Testis (tissue), 3 donors: Measurements from ENCODE around the gene FGF12. TPM values are rescaled to one million over a fixed set of nuclear protein-coding genes. Genes with fewer than 3 reads are reported as not detected.
A peak's percentile ranks its signal among the peaks of the same experiment; 100 is the strongest.

Source experiments
- DNase-seq: peaks from one replicate; pipeline ENCODE4 v3.0.0-alpha.2; 2019
- H3K27ac ChIP-seq, 2 donors: fragments of 200-600 bp; sonication (generic); one replicate each; pipeline ENCODE4 v1.5.1; 2019
- H3K27me3 ChIP-seq: fragments of 200-600 bp; sonication (generic); one replicate; pipeline ENCODE4 v1.5.1; 2019
- H3K36me3 ChIP-seq: fragments of 200-600 bp; sonication (generic); one replicate; pipeline ENCODE4 v1.5.1; 2017; ENCODE audit warnings: low read depth; ENCODE audit errors: missing control alignments
- H3K4me1 ChIP-seq: fragments of 200-600 bp; sonication (generic); one replicate; pipeline ENCODE4 v1.5.1; 2019
- H3K4me3 ChIP-seq, 2 donors: fragments of 200-600 bp; sonication (generic); one replicate each; pipeline ENCODE4 v1.5.1; 2017 to 2019
- H3K9me3 ChIP-seq: fragments of 200-600 bp; sonication (generic); one replicate; pipeline ENCODE4 v1.5.1; 2017
- CTCF ChIP-seq, 3 experiments: fragments of 450-650 bp in 2 of 3; fragments of 200-600 bp in 1 of 3; sonication (generic) in 1 of 3; IDR thresholded peaks; one replicate each; pipeline ENCODE4 v1.5.1; 2016 to 2019; ENCODE audit warnings: antibody characterized with exemption in 3 of 3, mild to moderate bottlenecking in 2 of 3, moderate library complexity in 1 of 3
- POLR2A ChIP-seq: fragments of 450-650 bp; IDR thresholded peaks from one replicate; pipeline ENCODE4 v1.6.1; 2017; ENCODE audit warnings: antibody characterized with exemption, mild to moderate bottlenecking, moderate library complexity
- WGBS, 2 donors: methylation state at CpG; one replicate each; pipeline ENCODE4 v1.1.5; 2018; 5-methylcytosine and 5-hydroxymethylcytosine counted together
- intact Hi-C: fragments of 100-400 bp; cut with DNase I; formaldehyde crosslinking; loops from one replicate; pipeline ENCODE4 v1.15.1; 2023; ENCODE audit warnings: low total_unique reads
- polyA plus RNA-seq: library from polyadenylated mRNA; stranded (reverse); fragments of 350-450 nt; fragmentation: Illumina TruSeq; extraction: RNeasy Lipid Tissue Mini Kit (QIAGEN cat#74804); gene quantifications from one replicate; pipeline ENCODE4 v1.2.3, GENCODE V29; 2014; ENCODE audit warnings: low read depth, low replicate concordance; ENCODE audit not compliant: insufficient read depth
- total RNA-seq, 2 donors: library from RNA; depleted of rRNA; stranded (reverse); fragments of >200 nt; gene quantifications; one replicate each; pipeline ENCODE4 v1.2.3, GENCODE V29; 2016

FGF12 gene
- total and polyA plus RNA-seq, 3 donors from 2014 or later: 2.3 to 3.3 (median 3.0) TPM

DNA sequence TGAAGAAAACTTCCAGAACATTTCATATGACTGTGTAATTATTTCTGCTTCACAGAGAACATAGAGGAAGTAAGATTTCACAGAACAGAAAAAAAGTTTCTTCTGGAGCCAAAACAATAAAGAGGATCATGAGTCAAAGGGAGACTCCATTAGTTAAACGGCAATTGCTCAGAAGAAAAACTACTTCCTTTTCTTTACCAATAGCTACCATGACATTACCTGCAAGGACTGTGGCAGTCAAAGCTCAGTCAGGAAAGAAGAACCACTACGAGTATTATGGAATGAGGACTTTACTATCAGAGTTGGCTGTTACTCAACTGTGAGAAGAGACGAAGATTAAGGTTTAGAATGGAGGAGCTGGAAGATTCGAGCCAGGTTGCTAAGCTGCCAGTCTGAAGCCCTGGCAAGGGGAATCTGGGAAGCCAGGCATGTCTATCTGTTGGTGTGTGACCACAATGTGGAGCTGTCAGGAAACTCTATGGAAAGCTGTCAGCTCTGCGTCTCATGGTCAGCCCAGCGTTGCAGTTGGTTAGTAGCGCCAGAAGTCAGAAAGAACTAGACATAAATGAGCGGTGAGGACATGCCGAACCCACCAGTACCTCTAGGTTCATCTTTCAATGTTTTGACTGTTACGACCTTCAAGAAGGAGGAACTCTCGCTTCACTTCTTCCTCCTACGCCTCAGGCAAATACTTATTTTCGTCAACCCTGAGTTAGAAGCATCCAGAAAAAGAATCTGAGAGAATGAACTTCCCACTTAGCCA is 604.3 kb downstream of the FGF12 start:
- intact Hi-C loops: no loop called here
- 54 to 62% methylated on average over 13 of the region's 13 CpGs for WGBS, 2 donors

GRCh38 chr3:192121923-192122322 is 605.4 kb downstream of the FGF12 start:
- intact Hi-C loops: no loop called here
- WGBS, 2 donors: 57 to 62% methylated on average over 3 of the region's 3 CpGs
- DNase-seq: no peak

More for the DNA sequence above, 604.3 kb downstream of the FGF12 start:
- Histone ChIP-seq H3K27ac (no peak overlapping the region), H3K4me1 (no peaks in the 10 kb centered on the region), H3K36me3 (no peaks in the 10 kb centered on the region), H3K27me3 (no peaks in the 10 kb centered on the region), H3K9me3 (no peaks in the 10 kb centered on the region), H3K4me3 (no peak overlapping the region)
- TF ChIP-seq CTCF (IDR thresholded peaks at IDR 0.05) (no peak), POLR2A (no peak)
- peak; percentile 14 for DNase-seq

GRCh38 chr3:192108820-192109219 is 618.5 kb downstream of the FGF12 start:
- no peaks in the 10 kb centered on the region for H3K27me3 ChIP-seq
- intact Hi-C loops: no loop called here
- H3K9me3 ChIP-seq: no peaks in the 10 kb centered on the region
- no peak overlapping the region for H3K4me3 ChIP-seq
- H3K4me1 ChIP-seq: no peaks in the 10 kb centered on the region
- H3K36me3 ChIP-seq: no peaks in the 10 kb centered on the region
- no peak for DNase-seq
- H3K27ac ChIP-seq: no peak overlapping the region
- TF ChIP-seq CTCF (IDR thresholded peaks at IDR 0.05) (no peak), POLR2A (no peak)

More at GRCh38 chr3:192121923-192122322, 605.4 kb downstream of the FGF12 start:
- Histone ChIP-seq H3K27ac (no peak overlapping the region), H3K4me1 (no peaks in the 10 kb centered on the region), H3K27me3 (no peaks in the 10 kb centered on the region), H3K4me3 (no peak overlapping the region), H3K36me3 (no peaks in the 10 kb centered on the region), H3K9me3 (no peaks in the 10 kb centered on the region)
- TF ChIP-seq CTCF (IDR thresholded peaks at IDR 0.05): no peak
- TF ChIP-seq POLR2A: no peak

DNA sequence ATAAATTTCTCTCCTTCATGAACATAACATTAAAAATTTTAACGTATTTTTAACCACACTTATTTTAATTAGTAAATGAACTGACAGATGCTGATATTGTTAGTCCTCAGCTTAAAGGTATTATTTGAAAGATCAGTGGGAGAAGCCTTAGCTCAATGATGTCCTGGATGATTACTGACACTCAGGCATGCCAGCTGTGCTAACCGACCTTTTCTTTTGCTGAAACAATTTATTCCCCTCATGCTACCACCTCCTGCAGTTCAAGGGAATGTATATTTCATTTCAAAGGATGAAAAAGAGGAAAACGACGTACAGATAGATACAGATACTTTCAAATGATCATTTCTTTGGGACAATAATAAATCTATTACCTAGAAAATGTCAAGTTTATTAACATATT is 620.8 kb downstream of the FGF12 start:
- Histone ChIP-seq H3K27me3 (no peaks in the 10 kb centered on the region), H3K9me3 (no peaks in the 10 kb centered on the region), H3K36me3 (no peaks in the 10 kb centered on the region), H3K27ac (no peak overlapping the region), H3K4me1 (no peaks in the 10 kb centered on the region), H3K4me3 (no peak overlapping the region)
- intact Hi-C loops: no loop called here
- TF ChIP-seq POLR2A (no peak), CTCF (IDR thresholded peaks at IDR 0.05) (no peak)
- 62 to 66% methylated on average over 4 of the region's 4 CpGs for WGBS, 2 donors
- no peak for DNase-seq
